HCT116 (cell line): ENCODE measurements around the gene SMYD3. TPM values are rescaled to one million over a fixed set of nuclear protein-coding genes. Genes with fewer than 3 reads are reported as not detected.

Experiments used
- ATAC-seq: fragments of 200-7000 bp; cut with Tn5 transposase; 2 replicates; pipeline ENCODE4 v1.9.1; 2020; ENCODE audit warnings: mild to moderate bottlenecking, moderate library complexity
- BruUV-seq: library from RNA; stranded (reverse); fragments of 400-500 nt; replicated peaks from 2 replicates; lab custom pipeline; 2021; lab: Mats Ljungman, UMichigan
- CTCF ChIA-PET: fragments of 300-600 bp; sonication (Branson Sonifier 250); formaldehyde crosslinking; loops from one replicate; lab custom pipeline; 2021; ENCODE audit warnings: antibody characterized with exemption; lab: Charles Lee
- POLR2A ChIA-PET: fragments of 300-600, 350-600 bp; sonication (Branson Sonifier 250); formaldehyde crosslinking; loops from one replicate; lab custom pipeline; 2021; ENCODE audit warnings: antibody characterized with exemption; lab: Charles Lee
- RAD21 ChIA-PET, 2 experiments: fragments of 300-600 bp; sonication (Branson Sonifier 250); formaldehyde crosslinking; loops; one replicate each; lab custom pipeline; 2023; ENCODE audit warnings: low total read pairs in 2 of 2; ENCODE audit not compliant: uncharacterized antibody in 2 of 2, unreplicated experiment in 2 of 2, low non-redundant PET in 1 of 2; lab: Charles Lee
- DNase-seq: peaks from one replicate; pipeline ENCODE4 v3.0.0-alpha.2; 2010; ENCODE audit warnings: low read depth, low spot score
- H2AFZ ChIP-seq: fragments of 200-600 bp; shearing (Covaris generic), sonication (generic); 2 replicates; pipeline ENCODE4 v1.6.1; 2017; ENCODE audit warnings: low read depth, mixed run types, mixed read lengths, antibody characterized with exemption, low read length; ENCODE audit not compliant: poor library complexity, severe bottlenecking
- H3K27ac ChIP-seq: 2 replicates; pipeline ENCODE4 v1.5.1; 2012; ENCODE audit warnings: low read depth, low read length
- H3K27me3 ChIP-seq: fragments of 200-600 bp; sonication (generic); 2 replicates; pipeline ENCODE4 v1.6.1; 2016; ENCODE audit warnings: mixed run types, low read length, mixed read lengths; ENCODE audit not compliant: insufficient read depth
- H3K36me3 ChIP-seq, 2 experiments: fragments of 200-500 bp in 1 of 2; fragments of 200-600 bp in 1 of 2; sonication (Bioruptor generic) in 1 of 2; sonication (generic) in 1 of 2; 2 replicates each; pipeline versions ENCODE4 v1.5.1 to v1.6.1; 2014 to 2016; ENCODE audit warnings: low read length in 2 of 2, inconsistent platforms in 1 of 2, mixed read lengths in 1 of 2, mixed run types in 1 of 2; ENCODE audit not compliant: insufficient read depth in 2 of 2, control insufficient read depth in 1 of 2
- H3K4me1 ChIP-seq, 2 experiments: fragments of 200-600 bp in 1 of 2; sonication (generic) in 1 of 2; 2 replicates each; pipeline versions ENCODE4 v1.5.1 to v1.6.1; 2012 to 2017; ENCODE audit warnings: low read length in 2 of 2, inconsistent platforms in 1 of 2, mild to moderate bottlenecking in 1 of 2, mixed read lengths in 1 of 2, mixed run types in 1 of 2, moderate library complexity in 1 of 2; ENCODE audit not compliant: insufficient read depth in 2 of 2, control insufficient read depth in 1 of 2
- H3K4me2 ChIP-seq: fragments of 200-600 bp; sonication (generic); 2 replicates; pipeline ENCODE4 v1.6.1; 2017; ENCODE audit warnings: mixed run types, low read length, mixed read lengths
- H3K4me3 ChIP-seq, 2 experiments: fragments of 200-600 bp in 1 of 2; sonication (generic) in 1 of 2; replicated peaks in 1 of 2; 2 replicates each; pipeline ENCODE4 v1.5.1; 2011 to 2016; ENCODE audit warnings: low read length in 2 of 2, control low read depth in 1 of 2, low read depth in 1 of 2, mild to moderate bottlenecking in 1 of 2, mixed read lengths in 1 of 2, mixed run types in 1 of 2
- H3K79me2 ChIP-seq: fragments of 200-600 bp; sonication (generic); 2 replicates; pipeline ENCODE4 v1.6.1; 2017; ENCODE audit warnings: mild to moderate bottlenecking, mixed run types, low read length, moderate library complexity, mixed read lengths; ENCODE audit not compliant: insufficient read depth
- H3K9ac ChIP-seq: fragments of 200-600 bp; sonication (generic); 2 replicates; pipeline ENCODE4 v1.6.1; 2016; ENCODE audit warnings: low read length, mixed read lengths
- H3K9me2 ChIP-seq: fragments of 200-600 bp; sonication (generic), shearing (Covaris generic); 2 replicates; pipeline ENCODE4 v1.6.1; 2017; ENCODE audit warnings: mixed run types, mild to moderate bottlenecking, moderate library complexity; ENCODE audit not compliant: insufficient read depth
- H3K9me3 ChIP-seq, 2 experiments: fragments of 200-500 bp in 1 of 2; fragments of 200-600 bp in 1 of 2; sonication (Bioruptor generic) in 1 of 2; sonication (generic) in 1 of 2; 2 replicates each; pipeline ENCODE4 v1.6.1; 2014 to 2017; ENCODE audit warnings: low read length in 2 of 2, mixed read lengths in 2 of 2, inconsistent platforms in 1 of 2, low read depth in 1 of 2, mild to moderate bottlenecking in 1 of 2, mixed run types in 1 of 2, moderate library complexity in 1 of 2; ENCODE audit not compliant: control insufficient read depth in 1 of 2, insufficient read depth in 1 of 2
- H4K20me1 ChIP-seq: fragments of 200-600 bp; sonication (generic), shearing (Covaris generic); 2 replicates; pipeline ENCODE4 v1.6.1; 2017; ENCODE audit warnings: mixed run types, mild to moderate bottlenecking, moderate library complexity; ENCODE audit not compliant: insufficient read depth
- CBX3 ChIP-seq: IDR thresholded peaks from 2 replicates; pipeline ENCODE4 v1.6.1; 2012; ENCODE audit warnings: low read depth
- CTCF ChIP-seq, 3 experiments: fragments of 200-600 bp in 1 of 3; sonication (generic) in 1 of 3; IDR thresholded peaks in 2 of 3; conservative IDR thresholded peaks in 1 of 3; 2 replicates each; pipeline ENCODE4 v1.5.1; 2012 to 2017; ENCODE audit warnings: low read depth in 2 of 3, low read length in 2 of 3, antibody characterized with exemption in 1 of 3, borderline replicate concordance in 1 of 3, control low read depth in 1 of 3, mild to moderate bottlenecking in 1 of 3, mixed read lengths in 1 of 3, mixed run types in 1 of 3, moderate library complexity in 1 of 3; ENCODE audit not compliant: insufficient read depth in 1 of 3
- ELF1 ChIP-seq: IDR thresholded peaks from 2 replicates; pipeline ENCODE4 v1.6.1; 2012; ENCODE audit warnings: low read depth, borderline replicate concordance
- EZH2 ChIP-seq: fragments of 200-600 bp; sonication (generic); IDR thresholded peaks from 2 replicates; pipeline ENCODE4 v1.6.1; 2017; ENCODE audit warnings: antibody characterized with exemption, mixed run types
- EZH2phosphoT487 ChIP-seq: fragments of 200-600 bp; IDR thresholded peaks from 2 replicates; pipeline ENCODE4 v1.6.1; 2018; ENCODE audit warnings: antibody characterized with exemption, borderline replicate concordance
- FOSL1 ChIP-seq: IDR thresholded peaks from 2 replicates; pipeline ENCODE4 v1.6.1; 2012; ENCODE audit warnings: low read depth
- MAX ChIP-seq: IDR thresholded peaks from 2 replicates; pipeline ENCODE4 v1.6.1; 2012
- POLR2A ChIP-seq: IDR thresholded peaks from 2 replicates; pipeline ENCODE4 v1.7.0; 2011; ENCODE audit warnings: borderline replicate concordance; ENCODE audit not compliant: insufficient read depth, insufficient read length; ENCODE audit errors: extremely low read depth
- REST ChIP-seq: IDR thresholded peaks from 2 replicates; pipeline ENCODE4 v1.6.1; 2012; ENCODE audit warnings: low read depth
- SIN3A ChIP-seq: IDR thresholded peaks from 2 replicates; pipeline ENCODE4 v1.6.1; 2012; ENCODE audit warnings: low read depth
- YY1 ChIP-seq: IDR thresholded peaks from 2 replicates; pipeline ENCODE4 v1.6.1; 2011; ENCODE audit warnings: low read length, low read depth, moderate library complexity, mild to moderate bottlenecking; ENCODE audit not compliant: insufficient replicate concordance; ENCODE audit errors: extremely low read depth
- ZFX ChIP-seq: fragments of 450-650 bp; IDR thresholded peaks from 2 replicates; pipeline ENCODE4 v1.6.1; 2017
- ZNF274 ChIP-seq: fragments of 200-500 bp; sonication (Bioruptor generic); IDR thresholded peaks from 2 replicates; pipeline ENCODE4 v1.6.1; 2014; ENCODE audit warnings: mild to moderate bottlenecking, low read depth, low read length, inconsistent platforms
- intact Hi-C: fragments of 100-400 bp; cut with micrococcal nuclease; formaldehyde crosslinking; loops from 2 replicates; pipeline ENCODE4 v1.10.0; 2022
- total RNA-seq: library from RNA; stranded (reverse); gene quantifications from one replicate; pipeline ENCODE4 v1.2.1, GENCODE V29; 2021; ENCODE audit not compliant: unreplicated experiment

The SMYD3 gene
- total RNA-seq, 1 experiment from 2014 or later, result 33.6 TPM

GRCh38 chr1:246199086-246199645 lies 307.9 kb downstream of the SMYD3 start:
- Histone ChIP-seq H3K79me2 (no peaks in the 10 kb centered on the region), H3K9ac (no peak overlapping the region), H4K20me1 (no peaks in the 10 kb centered on the region), H3K36me3 (no peaks in the 10 kb centered on the region), H3K27me3 (no peaks in the 10 kb centered on the region), H3K4me1 (no peaks in the 10 kb centered on the region), H3K4me3 (no peak overlapping the region), H3K9me2 (no peaks in the 10 kb centered on the region), H3K4me2 (no peak overlapping the region), H2AFZ (no peak overlapping the region), H3K27ac (no peak overlapping the region), H3K9me3 (no peaks in the 10 kb centered on the region)
- ChIA-PET RAD21 (no interaction called here), CTCF (no interaction called here), POLR2A (no interaction called here)
- no TSS peak for BruUV-seq
- intact Hi-C loops, result no loop called here
- ATAC-seq (no peak), DNase-seq (no peak)
- TF ChIP-seq CBX3 (no peak), EZH2 (no peak), ZNF274 (no peak), ELF1 (no peak), ZFX (no peak), MAX (no peak), POLR2A (no peak), SIN3A (no peak), EZH2phosphoT487 (no peak)

- Histone ChIP-seq H3K9ac (no peak overlapping the region), H3K4me3 (no peak overlapping the region), H3K79me2 (no peaks in the 10 kb centered on the region), H3K27ac (no peak overlapping the region), H3K9me2 (no peaks in the 10 kb centered on the region), H2AFZ (no peak overlapping the region), H3K9me3 (no peaks in the 10 kb centered on the region), H3K36me3 (no peaks in the 10 kb centered on the region), H3K27me3 (no peaks in the 10 kb centered on the region), H3K4me2 (no peak overlapping the region), H3K4me1 (no peaks in the 10 kb centered on the region), H4K20me1 (no peaks in the 10 kb centered on the region)
- intact Hi-C loops, result no loop called here
- TF ChIP-seq YY1 (no peak), REST (no peak), SIN3A (no peak), ZFX (no peak), CTCF (IDR thresholded peaks at IDR 0.05 in 2 of 3, conservative IDR thresholded peaks at IDR 0.05 in 1 of 3; ENCODE audit: borderline replicate concordance in 1 of 3, insufficient read depth in 1 of 3, low read depth in 2 of 3, low read length in 2 of 3) (no peak), ZNF274 (no peak), FOSL1 (no peak)
- ChIA-PET CTCF (no interaction called here), RAD21 (no interaction called here), POLR2A (no interaction called here)
- DNase-seq, result no peak
- no peak for ATAC-seq
- BruUV-seq, result no TSS peak
Measured at GRCh38 chr1:246198115-246198816, 308.8 kb downstream of the SMYD3 start.
